Neutrophil (primary cell): ENCODE data around the gene TMEM175.
"Not testable (repeated sequence)": the region's sequence is repeated elsewhere in the genome, so short reads cannot be mapped to it uniquely, and the experiment has no call there.

Source experiments
- H3K27ac ChIP-seq: fragments of 200-600 bp; sonication (generic); 2 replicates; pipeline ENCODE4 v1.5.1; 2016; ENCODE audit warnings: mild to moderate bottlenecking, moderate library complexity
- H3K27me3 ChIP-seq: fragments of 200-600 bp; sonication (generic); 2 replicates; pipeline ENCODE4 v1.6.0; 2016; ENCODE audit warnings: mild to moderate bottlenecking
- H3K36me3 ChIP-seq: fragments of 200-600 bp; sonication (generic); 2 replicates; pipeline ENCODE4 v1.5.1; 2017
- H3K4me1 ChIP-seq, 2 experiments: fragments of 200-600 bp in 1 of 2; sonication (generic) in 1 of 2; 1 replicate in 1 of 2; 2 replicates in 1 of 2; pipeline versions ENCODE4 v1.5.1 to v1.6.1; 2013 to 2016; ENCODE audit warnings: low read depth in 1 of 2, low read length in 1 of 2, mild to moderate bottlenecking in 1 of 2, moderate library complexity in 1 of 2; ENCODE audit not compliant: control insufficient read depth in 1 of 2, insufficient read depth in 1 of 2
- H3K4me3 ChIP-seq, 2 experiments: fragments of 200-600 bp in 1 of 2; sonication (generic) in 1 of 2; 1 replicate in 1 of 2; 2 replicates in 1 of 2; pipeline ENCODE4 v1.5.1; 2013 to 2016; ENCODE audit warnings: low read depth in 1 of 2, low read length in 1 of 2, mild to moderate bottlenecking in 1 of 2, moderate library complexity in 1 of 2
- H3K9me3 ChIP-seq: fragments of 200-600 bp; sonication (generic); 2 replicates; pipeline ENCODE4 v1.5.1; 2016
- TF ChIP-seq, protein P1 (sequence below): fragments of 200-600 bp; sonication (generic); IDR thresholded peaks from 2 replicates; pipeline ENCODE4 v1.5.1; 2016; ENCODE audit warnings: antibody characterized with exemption

TMEM175 gene

DNA sequence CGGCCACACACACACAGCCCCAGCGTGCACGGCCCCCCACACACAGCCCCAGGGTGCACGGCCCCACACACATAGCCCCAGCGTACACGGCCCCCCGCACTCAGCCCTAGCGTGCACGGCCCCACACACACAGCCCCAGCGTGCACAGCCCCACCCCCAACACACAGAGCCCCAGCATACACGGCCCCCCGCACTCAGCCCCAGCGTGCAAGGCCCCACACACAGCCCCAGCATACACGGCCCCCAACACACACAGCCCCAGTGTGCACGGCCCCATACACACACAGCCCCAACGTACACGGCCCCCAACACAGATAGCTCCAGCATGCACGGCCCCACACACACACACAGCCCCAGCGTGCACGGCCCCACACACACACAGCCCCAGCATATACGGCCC is 17.7 kb upstream of the TMEM175 start:
- H3K27me3 ChIP-seq, result no peaks in the 10 kb centered on the region
- no peak overlapping the region for H3K27ac ChIP-seq
- H3K4me3 ChIP-seq, result no peak overlapping the region
- H3K4me1 ChIP-seq, result peaks cover 19 to 23% of the 10 kb centered on the region in 2 experiments
- H3K9me3 ChIP-seq, result no peaks in the 10 kb centered on the region
- TF ChIP-seq, protein P1, sequence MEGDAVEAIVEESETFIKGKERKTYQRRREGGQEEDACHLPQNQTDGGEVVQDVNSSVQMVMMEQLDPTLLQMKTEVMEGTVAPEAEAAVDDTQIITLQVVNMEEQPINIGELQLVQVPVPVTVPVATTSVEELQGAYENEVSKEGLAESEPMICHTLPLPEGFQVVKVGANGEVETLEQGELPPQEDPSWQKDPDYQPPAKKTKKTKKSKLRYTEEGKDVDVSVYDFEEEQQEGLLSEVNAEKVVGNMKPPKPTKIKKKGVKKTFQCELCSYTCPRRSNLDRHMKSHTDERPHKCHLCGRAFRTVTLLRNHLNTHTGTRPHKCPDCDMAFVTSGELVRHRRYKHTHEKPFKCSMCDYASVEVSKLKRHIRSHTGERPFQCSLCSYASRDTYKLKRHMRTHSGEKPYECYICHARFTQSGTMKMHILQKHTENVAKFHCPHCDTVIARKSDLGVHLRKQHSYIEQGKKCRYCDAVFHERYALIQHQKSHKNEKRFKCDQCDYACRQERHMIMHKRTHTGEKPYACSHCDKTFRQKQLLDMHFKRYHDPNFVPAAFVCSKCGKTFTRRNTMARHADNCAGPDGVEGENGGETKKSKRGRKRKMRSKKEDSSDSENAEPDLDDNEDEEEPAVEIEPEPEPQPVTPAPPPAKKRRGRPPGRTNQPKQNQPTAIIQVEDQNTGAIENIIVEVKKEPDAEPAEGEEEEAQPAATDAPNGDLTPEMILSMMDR, result no peak
- H3K36me3 ChIP-seq, result peaks cover 38% of the 10 kb centered on the region

DNA sequence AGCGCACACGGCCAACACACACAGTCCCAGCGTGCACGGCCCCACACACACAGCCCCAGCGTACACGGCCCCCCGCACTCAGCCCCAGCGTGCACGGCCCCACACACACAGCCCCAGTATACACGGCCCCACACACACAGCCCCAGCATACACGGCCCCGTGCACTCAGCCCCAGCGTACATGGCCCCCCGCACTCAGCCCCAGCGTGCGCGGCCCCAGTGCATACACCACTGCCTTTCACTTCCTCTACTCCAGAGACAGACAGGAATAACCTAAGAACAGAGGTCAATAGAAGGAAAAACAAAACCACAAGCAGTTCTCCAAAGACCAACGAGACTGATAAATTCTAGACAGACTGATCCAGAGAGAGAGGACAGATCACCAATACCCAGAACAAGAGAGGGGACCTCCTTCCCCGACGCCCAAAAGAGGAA is 17.2 kb upstream of the TMEM175 start:
- peaks cover 24 to 28% of the 10 kb centered on the region in 2 experiments for H3K4me1 ChIP-seq
- H3K4me3 ChIP-seq, result no peak overlapping the region
- H3K36me3 ChIP-seq, result peaks cover 32% of the 10 kb centered on the region
- TF ChIP-seq, protein P1, result no peak
- no peaks in the 10 kb centered on the region for H3K9me3 ChIP-seq
- peak overlapping the region; percentile 62 for H3K27ac ChIP-seq
- no peaks in the 10 kb centered on the region for H3K27me3 ChIP-seq

DNA sequence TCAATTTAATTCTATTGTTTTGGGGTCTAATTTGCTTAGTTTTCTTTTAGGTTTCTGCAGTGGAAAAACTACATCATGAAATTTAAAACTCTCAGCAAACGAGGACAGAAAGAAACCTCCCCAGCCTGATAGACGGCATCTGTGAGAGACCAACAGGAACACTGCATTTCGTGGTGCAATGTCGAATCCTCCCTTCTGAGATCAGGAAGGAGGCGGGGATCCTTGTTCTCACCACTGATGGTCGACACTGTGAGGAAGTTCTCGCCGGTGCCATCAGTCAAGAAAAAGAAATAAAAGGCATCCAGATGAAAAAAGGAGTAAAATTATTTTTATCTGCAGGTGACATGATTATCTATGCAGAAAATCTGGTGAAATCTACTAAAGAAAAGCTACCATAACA is 16.7 kb upstream of the TMEM175 start:
- Histone ChIP-seq H3K9me3 (no peaks in the 10 kb centered on the region), H3K4me1 (peaks cover 30 to 33% of the 10 kb centered on the region in 2 experiments), H3K27me3 (no peaks in the 10 kb centered on the region), H3K4me3 (no peak overlapping the region), H3K36me3 (peaks cover 27% of the 10 kb centered on the region), H3K27ac (peak overlapping the region; percentile 62)
- TF ChIP-seq, protein P1, result no peak

DNA sequence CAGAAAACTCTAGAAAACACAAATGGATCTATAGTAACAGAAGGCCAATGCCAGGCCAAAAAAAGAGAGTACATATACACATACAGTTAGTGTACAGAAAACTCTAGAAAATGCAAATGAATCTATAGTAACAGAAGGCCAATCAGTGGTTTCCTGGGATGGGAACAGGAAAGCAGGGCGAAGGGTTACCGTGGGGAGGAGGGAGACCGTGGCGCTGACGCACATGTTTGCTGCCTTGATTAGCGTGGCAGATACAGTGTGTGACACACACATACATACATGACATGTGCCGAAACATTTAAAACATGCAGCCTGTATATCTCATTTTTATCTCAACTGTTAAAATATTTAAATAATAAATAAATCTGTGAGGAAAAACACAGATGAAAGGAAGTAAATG is 14.8 kb upstream of the TMEM175 start:
- TF ChIP-seq, protein P1, result no peak
- Histone ChIP-seq H3K36me3 (peaks cover 8% of the 10 kb centered on the region), H3K4me1 (peaks cover 43 to 51% of the 10 kb centered on the region in 2 experiments), H3K27me3 (no peaks in the 10 kb centered on the region), H3K9me3 (no peaks in the 10 kb centered on the region), H3K4me3 (no peak overlapping the region), H3K27ac (no peak overlapping the region)

DNA sequence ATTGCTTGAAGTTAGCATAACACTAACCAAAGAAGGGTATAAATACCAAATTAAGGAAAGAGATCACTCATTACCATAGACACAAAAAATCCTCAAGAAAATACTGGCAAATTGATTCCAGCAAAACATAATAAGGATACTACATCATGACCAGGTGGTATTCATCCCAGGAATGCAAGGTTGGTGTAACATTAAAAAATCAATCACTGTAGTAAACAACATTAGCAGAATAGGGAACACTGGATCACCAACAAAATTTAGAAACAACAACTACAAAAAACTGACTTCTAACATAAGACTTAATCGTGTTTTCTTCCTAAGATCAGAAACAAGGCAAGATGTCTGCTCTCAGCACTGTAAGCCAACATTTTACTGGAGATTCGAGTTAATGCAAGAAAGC is 14.3 kb upstream of the TMEM175 start:
- no peak overlapping the region for H3K27ac ChIP-seq
- H3K36me3 ChIP-seq, result peaks cover 3% of the 10 kb centered on the region
- TF ChIP-seq, protein P1, result no peak
- no peaks in the 10 kb centered on the region for H3K27me3 ChIP-seq
- H3K4me3 ChIP-seq, result no peak overlapping the region
- peaks cover 48 to 56% of the 10 kb centered on the region in 2 experiments for H3K4me1 ChIP-seq
- no peaks in the 10 kb centered on the region for H3K9me3 ChIP-seq

DNA sequence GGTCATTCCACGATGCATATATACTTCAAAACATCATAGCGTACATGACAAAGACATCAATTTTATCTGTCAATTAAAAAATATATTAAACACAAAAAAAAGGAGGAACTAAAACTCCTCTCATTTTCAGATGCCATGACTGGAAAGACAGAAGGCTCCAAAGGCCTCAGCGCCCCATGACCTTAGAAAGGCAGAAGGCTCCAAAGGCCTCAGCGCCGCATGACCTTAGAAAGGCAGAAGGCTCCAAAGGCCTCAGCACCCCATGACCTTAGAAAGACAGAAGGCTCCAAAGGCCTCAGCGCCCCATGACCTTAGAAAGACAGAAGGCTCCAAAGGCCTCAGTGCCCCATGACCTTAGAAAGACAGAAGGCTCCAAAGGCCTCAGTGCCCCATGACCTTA is 13.7 kb upstream of the TMEM175 start:
- H3K9me3 ChIP-seq, H3K27ac ChIP-seq, H3K27me3 ChIP-seq, H3K36me3 ChIP-seq, H3K4me3 ChIP-seq: not testable (repeated sequence)
- peaks cover 50 to 62% of the 10 kb centered on the region in 2 experiments for H3K4me1 ChIP-seq

DNA sequence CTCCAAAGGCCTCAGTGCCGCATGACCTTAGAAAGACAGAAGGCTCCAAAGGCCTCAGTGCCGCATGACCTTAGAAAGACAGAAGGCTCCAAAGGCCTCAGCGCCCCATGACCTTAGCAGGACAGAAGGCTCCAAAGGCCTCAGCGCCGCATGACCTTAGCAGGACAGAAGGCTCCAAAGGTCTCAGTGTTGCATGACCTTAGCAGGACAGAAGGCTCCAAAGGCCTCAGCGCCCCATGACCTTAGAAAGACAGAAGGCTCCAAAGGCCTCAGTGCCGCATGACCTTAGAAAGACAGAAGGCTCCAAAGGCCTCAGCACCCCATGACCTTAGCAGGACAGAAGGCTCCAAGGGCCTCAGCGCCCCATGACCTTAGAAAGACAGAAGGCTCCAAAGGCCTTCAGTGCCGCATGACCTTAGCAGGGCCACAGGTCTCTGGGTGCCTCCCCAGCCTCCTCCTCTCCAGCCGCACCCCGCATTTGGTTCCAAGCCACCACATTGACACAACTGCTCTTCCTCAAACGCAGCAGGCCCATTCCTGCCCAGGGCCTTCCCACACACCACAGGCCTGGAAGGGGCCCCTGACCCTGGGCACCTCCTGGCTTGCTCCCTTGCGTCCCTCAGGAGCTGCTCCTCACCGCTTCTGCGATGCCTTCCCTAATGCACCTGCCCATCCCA is 13.1 kb upstream of the TMEM175 start:
- peaks cover 50 to 62% of the 10 kb centered on the region in 2 experiments for H3K4me1 ChIP-seq
- not testable (repeated sequence) for H3K4me3 ChIP-seq, H3K9me3 ChIP-seq, H3K27me3 ChIP-seq, H3K36me3 ChIP-seq
- H3K27ac ChIP-seq, result peak overlapping the region; percentile 70
